ENCODE measurements around the gene COL27A1. TPM values are rescaled to one million over a fixed set of nuclear protein-coding genes. Genes with fewer than 3 reads are reported as not detected.

COL27A1 gene
- total and polyA plus RNA-seq, 7 donors, result 1.4 to 13.3 (median 4.3) TPM

GRCh38 chr9:114149181-114149580, 6.2 kb upstream of the COL27A1 start:
- no peaks in the 10 kb centered on the region for H3K9me3 ChIP-seq
- H3K27me3 ChIP-seq, result peaks cover 23 to 37% (median 28%) of the 10 kb centered on the region in 3 donors
- intact Hi-C loops (cut with DNase I), result no loop called here
- H3K4me1 ChIP-seq, result peaks cover 0 to 9% (median 8%) of the 10 kb centered on the region in 4 donors
- no peak for DNase-seq
- H3K4me3 ChIP-seq, result no peak overlapping the region
- no peak overlapping the region for H3K27ac ChIP-seq
- 94 to 96% methylated on average over 5 of the region's 5 CpGs for WGBS, 2 donors
- no peak for TF ChIP-seq POLR2A (IDR thresholded peaks at IDR 0.05)
- no peak for TF ChIP-seq POLR2AphosphoS5 (IDR thresholded peaks at IDR 0.05)
- no peak for TF ChIP-seq CTCF (IDR thresholded peaks at IDR 0.05)
- no peak for TF ChIP-seq EP300 (IDR thresholded peaks at IDR 0.05)
- H3K36me3 ChIP-seq, result no peaks in the 10 kb centered on the region

GRCh38 chr9:114149765-114150340, 5.5 kb upstream of the COL27A1 start:
- intact Hi-C loops (cut with DNase I), result loop anchor here (10.0 kb wide), 1 partner anchor 45 kb away; no protein-coding TSS in a partner anchor
- TF ChIP-seq CTCF (IDR thresholded peaks at IDR 0.05) (no peak), POLR2A (IDR thresholded peaks at IDR 0.05) (no peak), EP300 (IDR thresholded peaks at IDR 0.05) (no peak), POLR2AphosphoS5 (IDR thresholded peaks at IDR 0.05) (no peak)
- no peak for DNase-seq
- WGBS, 2 donors, result 90 to 92% methylated on average over 4 of the region's 4 CpGs
- H3K27me3 ChIP-seq, result peaks cover 24 to 44% (median 34%) of the 10 kb centered on the region in 3 donors
- H3K4me3 ChIP-seq, result no peak overlapping the region
- no peak overlapping the region for H3K27ac ChIP-seq
- H3K4me1 ChIP-seq, result peaks cover 0 to 15% (median 15%) of the 10 kb centered on the region in 4 donors
- H3K9me3 ChIP-seq, result no peaks in the 10 kb centered on the region
- no peaks in the 10 kb centered on the region for H3K36me3 ChIP-seq

GRCh38 chr9:114150608-114151007, 4.7 kb upstream of the COL27A1 start:
- no peak for DNase-seq
- intact Hi-C loops (cut with DNase I), result loop anchor here (10.0 kb wide), 1 partner anchor 46 kb away; no protein-coding TSS in a partner anchor
- Histone ChIP-seq H3K27me3 (peaks cover 24 to 46% (median 34%) of the 10 kb centered on the region in 3 donors), H3K36me3 (no peaks in the 10 kb centered on the region), H3K4me3 (no peak overlapping the region), H3K9me3 (no peaks in the 10 kb centered on the region), H3K4me1 (peaks cover 0 to 19% (median 18%) of the 10 kb centered on the region in 4 donors), H3K27ac (no peak overlapping the region)
- 80 to 83% methylated on average over 8 of the region's 8 CpGs for WGBS, 2 donors
- no peak for TF ChIP-seq POLR2AphosphoS5 (IDR thresholded peaks at IDR 0.05)
- TF ChIP-seq POLR2A (IDR thresholded peaks at IDR 0.05), result no peak
- TF ChIP-seq EP300 (IDR thresholded peaks at IDR 0.05), result no peak
- no peak for TF ChIP-seq CTCF (IDR thresholded peaks at IDR 0.05)

GRCh38 chr9:114151426-114151956, 3.8 kb upstream of the COL27A1 start:
- no peaks in the 10 kb centered on the region for H3K36me3 ChIP-seq
- no peak overlapping the region for H3K4me3 ChIP-seq
- no peak for DNase-seq
- peaks cover 0 to 26% (median 25%) of the 10 kb centered on the region in 4 donors for H3K4me1 ChIP-seq
- no peak for TF ChIP-seq EP300 (IDR thresholded peaks at IDR 0.05)
- TF ChIP-seq CTCF (IDR thresholded peaks at IDR 0.05), result no peak
- no peak for TF ChIP-seq POLR2A (IDR thresholded peaks at IDR 0.05)
- TF ChIP-seq POLR2AphosphoS5 (IDR thresholded peaks at IDR 0.05), result no peak
- H3K27ac ChIP-seq, result no peak overlapping the region
- no peaks in the 10 kb centered on the region for H3K9me3 ChIP-seq
- intact Hi-C loops (cut with DNase I), result loop anchor here (10.0 kb wide), 1 partner anchor 47 kb away; no protein-coding TSS in a partner anchor
- peaks cover 24 to 46% (median 34%) of the 10 kb centered on the region in 3 donors for H3K27me3 ChIP-seq
- 66 to 83% methylated on average over 5 of the region's 5 CpGs for WGBS, 2 donors
